HG03378 (cell line): Measurements from ENCODE around the gene GCHFR.
A peak's percentile ranks its signal among the peaks of the same experiment; 100 is the strongest.

Experiments used
- ATAC-seq: cut with Tn5 transposase; IDR thresholded peaks from one replicate; pipeline ENCODE4 v1.9.1; 2021; ENCODE audit warnings: mild to moderate bottlenecking, moderate library complexity; ENCODE audit not compliant: unreplicated experiment

GCHFR gene

DNA sequence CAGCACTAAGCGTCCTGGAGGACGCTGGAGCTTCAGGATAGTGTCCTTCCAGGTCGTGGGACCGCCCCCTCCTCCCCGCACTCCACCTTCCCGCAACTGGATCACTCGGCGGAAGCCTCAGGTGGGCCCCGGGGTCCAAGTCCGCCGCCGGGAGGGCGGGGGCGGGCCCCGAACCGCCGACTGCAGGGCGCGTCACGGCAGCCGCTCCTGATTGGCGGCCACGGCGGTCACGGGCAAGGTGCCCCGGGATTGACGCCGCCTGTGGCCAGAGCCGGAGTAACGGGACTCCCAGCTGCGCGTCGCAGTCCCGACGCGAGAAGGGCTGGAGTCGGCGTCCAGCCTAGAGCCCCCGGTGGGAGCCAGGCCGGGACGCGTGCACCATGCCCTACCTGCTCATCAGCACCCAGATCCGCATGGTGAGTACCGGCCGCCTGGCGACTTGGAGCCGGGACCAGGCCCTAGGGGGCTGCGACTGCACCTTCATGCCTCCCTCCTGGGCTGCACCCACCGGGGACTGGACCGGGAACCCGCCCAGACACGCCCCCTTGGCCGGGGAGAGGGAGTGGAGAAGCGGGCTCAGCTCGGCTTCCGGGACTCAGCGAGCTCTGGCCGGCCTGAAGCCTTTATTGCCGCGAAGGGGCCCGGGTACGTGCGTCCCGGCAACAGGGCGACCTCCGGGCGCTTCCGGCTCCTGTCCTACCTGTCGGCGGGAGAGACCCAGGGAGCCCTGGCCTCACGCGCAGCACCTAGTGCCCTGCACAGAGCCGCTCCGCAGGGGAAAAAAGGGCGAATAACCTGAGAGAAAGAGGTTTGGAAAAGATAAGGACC, at the start of gene GCHFR:
TSS of gene GCHFR (plus strand) at position 268 of the 828 bp plus-strand sequence. CDS start at position 381, 113 bp downstream.
- ATAC-seq = peak; percentile 36

- no peak for ATAC-seq
These were observed 49.7 kb upstream of the GCHFR start for GRCh38 chr15:40714144-40714543.

DNA sequence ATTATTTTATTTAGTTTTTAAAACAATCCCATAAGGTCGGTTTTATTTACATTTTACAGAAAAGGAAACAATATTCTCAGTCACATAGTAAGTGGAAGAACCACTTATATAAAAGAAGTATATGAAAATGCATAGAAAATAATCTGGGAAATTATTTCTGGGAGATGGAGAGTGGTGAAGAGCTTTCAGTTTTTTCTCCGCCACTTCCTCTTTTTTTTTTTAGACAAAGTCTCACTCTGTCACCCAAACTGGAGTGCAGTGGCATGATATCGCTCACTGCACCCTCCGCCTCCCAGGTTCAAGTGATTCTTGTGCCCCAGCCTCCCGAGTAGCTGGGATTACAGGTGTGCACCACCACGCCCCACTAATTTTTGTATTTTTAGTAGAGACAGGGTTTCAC, 47.7 kb upstream of the GCHFR start:
- ATAC-seq = no peak

DNA sequence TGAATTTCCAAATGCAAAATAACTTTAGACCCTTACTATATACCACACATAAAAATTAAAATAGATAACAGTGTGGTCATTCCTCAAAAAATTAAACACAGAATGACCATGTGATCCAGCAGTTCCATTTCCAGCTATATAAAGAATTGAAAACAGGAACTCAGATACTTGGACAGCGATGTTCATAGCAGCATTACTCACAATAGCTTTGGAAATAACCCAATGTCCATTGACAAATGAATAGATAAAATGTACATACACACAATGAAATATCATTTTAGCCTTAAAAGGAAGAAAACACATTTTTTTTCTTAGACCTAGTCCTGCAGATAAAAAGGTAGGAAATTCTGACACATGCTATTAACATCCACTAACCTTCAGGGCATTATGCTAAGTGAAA, 42.2 kb upstream of the GCHFR start:
- no peak for ATAC-seq

- no peak for ATAC-seq
These were observed 41.5 kb upstream of the GCHFR start for GRCh38 chr15:40722354-40722753.

DNA sequence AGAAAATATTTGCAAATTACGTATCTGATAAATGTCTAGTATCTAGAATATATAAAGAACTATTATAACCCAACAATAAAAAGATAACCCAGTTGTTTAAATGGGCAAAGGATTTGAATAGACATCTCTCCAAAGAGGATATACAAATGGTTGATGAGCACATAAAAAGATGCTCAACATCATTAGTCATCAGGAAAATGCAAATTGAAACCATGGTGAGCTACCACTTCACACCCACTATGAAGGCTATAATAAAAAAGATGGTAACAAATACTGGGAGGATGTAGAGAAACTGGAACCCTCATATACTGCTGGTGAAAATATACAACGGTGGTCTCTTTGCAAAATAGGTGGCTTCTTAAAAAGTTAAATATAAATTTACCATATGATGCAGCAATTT, 40.9 kb upstream of the GCHFR start:
- ATAC-seq = no peak

DNA sequence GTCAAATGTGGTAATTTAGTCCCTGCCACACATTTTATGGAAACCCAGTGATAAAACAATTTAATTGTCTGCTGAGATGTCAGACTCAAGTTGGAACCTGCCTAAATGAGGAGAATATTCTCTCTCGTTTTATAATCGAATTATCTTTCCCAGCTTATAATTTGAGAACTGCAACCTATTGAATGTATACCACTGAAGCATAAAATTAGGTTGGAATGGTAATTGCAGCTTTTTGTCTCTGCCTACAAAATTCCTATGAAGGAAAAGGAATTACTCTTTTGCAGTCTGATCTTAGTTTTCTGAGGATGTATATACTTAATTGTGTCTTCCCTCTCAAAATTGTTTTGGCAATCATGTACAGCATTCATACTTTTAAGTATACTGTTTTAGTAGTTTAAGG, 39.9 kb upstream of the GCHFR start:
- ATAC-seq = no peak

DNA sequence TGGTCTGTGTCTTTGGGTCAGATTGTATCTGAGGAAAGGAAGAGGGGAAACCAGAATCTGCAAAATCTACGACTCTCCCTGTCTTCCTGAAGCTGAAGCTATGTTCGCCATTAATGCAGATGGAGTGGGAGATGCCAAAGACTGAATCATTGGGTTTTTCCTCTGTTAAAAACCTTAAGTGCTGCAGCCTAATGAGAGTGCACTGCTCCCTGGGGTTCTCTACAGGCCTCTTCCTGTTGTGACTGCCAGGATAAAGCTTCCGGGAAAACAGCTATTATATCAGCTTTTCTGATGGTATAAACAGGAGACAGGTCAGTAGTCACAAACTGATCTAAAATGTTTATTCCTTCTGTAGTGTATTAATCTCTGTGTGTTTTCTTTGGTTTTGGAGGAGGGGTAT, 32.8 kb upstream of the GCHFR start:
- no peak for ATAC-seq

GRCh38 chr15:40736575-40736974, 27.3 kb upstream of the GCHFR start:
- ATAC-seq = no peak

- no peak for ATAC-seq
These were observed 26.8 kb upstream of the GCHFR start for GRCh38 chr15:40737048-40737447.

DNA sequence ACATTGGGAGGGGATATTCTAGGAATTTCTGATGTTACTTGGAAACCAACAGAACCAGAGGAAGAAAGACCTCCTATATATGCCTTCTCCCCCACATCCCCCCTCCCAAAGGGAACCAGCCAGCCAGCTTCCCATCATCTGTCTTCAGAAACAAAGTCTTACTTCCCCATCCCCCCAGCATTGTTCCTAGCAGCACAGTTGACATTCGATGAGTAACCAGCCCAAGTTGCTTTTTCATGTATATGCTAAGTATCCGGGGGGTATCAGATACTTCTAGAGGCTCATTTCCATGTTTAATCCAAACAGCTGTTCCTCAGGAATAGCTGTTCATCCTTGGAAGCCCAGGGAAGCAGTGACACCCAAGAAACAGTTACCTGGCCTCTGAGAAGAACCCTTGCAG, 24.8 kb upstream of the GCHFR start:
- ATAC-seq = no peak

DNA sequence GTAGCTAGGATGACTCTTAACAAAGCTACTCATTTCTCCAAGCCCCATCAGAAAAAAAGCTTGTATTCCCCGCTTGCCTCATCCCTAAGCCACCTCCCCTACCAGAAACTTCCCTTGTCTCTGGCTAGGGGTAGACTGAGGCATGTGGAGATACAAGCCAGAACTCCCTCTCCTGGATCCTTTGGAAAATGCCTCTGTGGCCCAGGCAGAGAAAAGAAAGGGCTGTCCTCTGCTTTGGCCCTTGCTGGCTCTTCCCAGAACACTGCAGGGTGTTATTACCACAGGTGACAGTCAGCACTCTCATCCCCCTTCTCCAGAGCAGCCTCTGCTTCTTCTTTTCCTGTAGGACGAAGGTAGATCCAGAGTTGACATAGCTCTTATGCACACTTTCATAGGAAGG, 24.0 kb upstream of the GCHFR start:
- no peak for ATAC-seq

- no peak for ATAC-seq
These were observed 20.4 kb upstream of the GCHFR start for GRCh38 chr15:40743485-40743901.

DNA sequence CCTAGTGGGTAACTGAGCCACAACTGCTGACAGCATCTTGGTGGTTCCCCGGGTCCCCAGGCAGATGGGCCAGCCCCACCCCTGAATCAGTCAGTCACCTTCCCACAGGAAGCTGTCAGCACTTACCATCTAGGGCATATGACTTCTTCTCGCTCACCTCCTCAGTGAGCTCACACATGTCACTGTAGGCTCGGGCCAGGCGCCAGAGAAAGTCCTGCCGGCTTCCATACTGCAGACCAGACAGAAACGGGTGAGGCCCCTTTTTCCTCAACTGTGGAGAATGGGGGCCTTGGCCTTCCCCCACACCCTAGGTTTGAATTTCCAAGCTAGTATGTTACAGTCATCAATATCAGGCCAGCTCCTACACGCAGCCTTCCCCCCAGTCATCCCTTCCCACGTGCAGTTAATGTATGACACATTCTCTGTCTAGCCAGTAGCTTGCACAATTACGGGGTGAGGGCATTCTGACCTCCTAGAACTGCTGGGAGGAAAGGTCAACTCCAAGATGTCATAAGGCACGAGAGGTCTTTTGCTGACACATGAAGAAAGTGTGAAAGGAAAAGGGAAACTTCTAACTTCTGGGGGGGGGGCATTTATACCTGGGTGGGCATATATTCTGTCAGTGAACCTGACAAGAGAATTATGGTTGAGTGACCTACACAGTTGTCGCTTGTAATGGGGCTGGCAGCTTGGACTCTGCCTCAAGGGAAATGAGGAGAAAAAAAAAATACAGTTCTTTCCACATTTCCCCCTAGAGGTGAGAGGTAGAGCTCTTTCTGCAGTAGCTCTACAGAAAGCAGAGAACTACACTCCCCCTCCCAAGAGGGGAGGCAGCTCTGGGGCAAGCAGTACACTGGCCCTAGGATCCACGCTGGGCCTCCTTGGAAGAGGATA, 19.7 kb upstream of the GCHFR start:
- ATAC-seq = no peak

DNA sequence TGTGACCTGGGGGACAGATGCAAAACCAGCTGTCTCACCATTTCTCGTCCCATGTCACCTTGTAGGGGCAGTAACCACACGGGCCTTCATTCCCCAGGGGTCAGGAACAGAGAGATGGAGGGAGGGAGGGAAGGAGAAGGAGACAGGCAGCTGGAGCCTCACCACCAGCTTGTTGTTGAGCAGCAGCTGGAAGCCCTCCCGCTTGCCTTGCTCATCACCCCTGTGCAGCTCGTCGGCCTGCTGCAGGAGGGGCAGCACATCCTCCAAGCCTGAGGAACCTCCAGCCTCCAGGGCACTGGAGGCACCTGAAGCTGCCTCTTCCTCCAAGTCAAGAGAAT, 19.1 kb upstream of the GCHFR start:
- no peak for ATAC-seq

- ATAC-seq = no peak
These were observed 16.9 kb upstream of the GCHFR start for GRCh38 chr15:40746916-40747418.

DNA sequence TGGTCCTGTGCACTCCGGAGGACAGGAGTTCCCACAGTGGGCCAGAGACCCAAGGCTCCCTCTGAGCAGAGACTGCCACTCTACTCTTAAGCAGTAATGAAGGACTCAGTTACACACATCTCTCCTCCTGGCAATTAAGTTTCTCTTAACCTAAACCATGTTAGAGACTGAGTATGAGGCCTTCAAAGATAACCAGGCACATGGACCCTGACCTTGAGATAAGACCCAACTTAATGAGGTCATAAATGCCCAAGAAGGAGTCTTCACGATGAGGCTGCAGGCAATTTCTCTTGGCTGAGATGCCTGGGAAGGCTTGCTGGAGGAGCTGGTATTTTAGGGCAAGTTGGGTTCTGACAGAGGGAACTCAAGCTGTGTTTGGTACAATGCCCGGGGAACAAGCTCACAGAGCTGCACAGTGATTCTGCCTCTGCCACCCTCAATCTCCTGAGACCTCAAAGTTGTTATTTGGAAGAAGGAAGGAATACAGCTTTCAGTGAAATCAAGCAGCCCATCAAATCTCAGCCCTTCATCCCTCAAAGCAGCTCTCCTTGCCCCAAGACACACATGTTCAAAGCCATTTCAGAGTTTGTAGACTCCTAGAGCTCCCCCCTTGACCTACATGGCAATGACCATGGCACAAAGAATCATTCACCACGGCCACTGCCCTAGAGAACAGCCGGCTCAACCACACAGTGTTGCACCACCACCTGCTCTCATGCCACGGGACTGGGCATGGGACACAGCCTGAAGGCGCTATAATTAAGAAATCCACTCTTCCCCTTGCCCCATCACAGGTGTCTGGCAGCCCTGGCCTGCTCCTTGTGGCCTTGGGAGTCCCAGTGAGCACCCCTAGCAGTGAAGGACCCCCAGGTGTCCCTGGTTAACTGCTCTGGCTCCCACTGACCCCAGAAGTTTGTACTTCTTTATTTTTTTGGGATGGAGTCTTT, 15.9 kb upstream of the GCHFR start:
- ATAC-seq = no peak

GRCh38 chr15:40749151-40749630, 14.7 kb upstream of the GCHFR start:
- no peak for ATAC-seq

DNA sequence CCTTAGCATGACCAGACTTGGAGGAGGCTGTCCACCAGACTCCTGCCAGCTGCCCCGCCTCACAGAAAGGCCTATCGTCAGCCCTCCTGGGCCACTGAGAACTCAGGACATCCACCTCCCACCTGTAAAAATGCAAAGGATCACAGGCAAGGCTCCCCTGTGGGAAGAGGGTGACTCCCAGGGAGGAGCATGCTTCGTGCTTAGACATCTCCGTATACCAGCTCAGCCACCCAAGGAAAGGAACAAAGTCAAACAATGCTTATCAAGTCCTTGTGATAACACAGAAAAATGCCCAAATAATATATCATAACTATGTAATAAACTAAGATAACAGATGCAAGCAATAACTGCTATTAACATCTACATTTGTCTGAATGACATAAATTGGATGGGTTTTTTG, 13.0 kb upstream of the GCHFR start:
- no peak for ATAC-seq

GRCh38 chr15:40751745-40752144, 12.1 kb upstream of the GCHFR start:
- ATAC-seq = no peak

GRCh38 chr15:40754574-40754882, 9.3 kb upstream of the GCHFR start:
- ATAC-seq = no peak
